K562 (cell line): Measurements from ENCODE around the gene CXCL14. TPM values are rescaled to one million over a fixed set of nuclear protein-coding genes. Genes with fewer than 3 reads are reported as not detected.

Experiments
- ATAC-seq: fragments of 200-7000 bp; cut with Tn5 transposase; 3 replicates; pipeline ENCODE4 v1.9.1; 2020; ENCODE audit warnings: moderate library complexity
- BruUV-seq: library from RNA; stranded (reverse); fragments of 400-500 nt; replicated peaks from 2 replicates; lab custom pipeline; 2021; lab: Mats Ljungman, UMichigan
- CTCF ChIA-PET: fragments of 300-600 bp; formaldehyde crosslinking; extraction: SDS; loops from one replicate; lab custom pipeline; 2021; ENCODE audit warnings: low intra/inter-chr PET ratio; lab: Yijun Ruan, JAX
- POLR2A ChIA-PET: fragments of 300-600, 350-650 bp; sonication (Branson Sonifier 250); formaldehyde crosslinking; extraction: SDS; loops from one replicate; lab custom pipeline; 2021; ENCODE audit warnings: antibody characterized with exemption, inconsistent platforms; lab: Yijun Ruan, JAX
- DNase-seq, 4 experiments: peaks; one replicate each; pipeline versions ENCODE4 v3.0.0 to v3.0.0-alpha.2; 2011 to 2018; ENCODE audit warnings: low spot score in 3 of 4, mixed read lengths in 3 of 4; ENCODE audit errors: extremely low read depth in 1 of 4
- FAIRE-seq: peaks from 2 replicates; lab custom pipeline; 2011; peaks lifted over from hg19 to GRCh38; lab: Jason Lieb, UNC
- H2AFZ ChIP-seq: 2 replicates; pipeline ENCODE4 v1.6.0; 2011; ENCODE audit warnings: low read depth, low read length, control low read depth, inconsistent platforms
- H3K27ac ChIP-seq: fragments of 200-600 bp; 3 replicates; pipeline ENCODE4 v1.8.0; 2011; ENCODE audit warnings: low read depth, mild to moderate bottlenecking, control low read depth, inconsistent platforms, low read length, moderate library complexity, mixed read lengths; ENCODE audit errors: extremely low read depth
- H3K27me3 ChIP-seq, 2 experiments: fragments of 300-600 bp in 1 of 2; 2 replicates in 1 of 2; 3 replicates in 1 of 2; pipeline versions ENCODE4 v1.6.0 to v1.8.0; 2011; ENCODE audit warnings: inconsistent platforms in 2 of 2, low read length in 2 of 2, mild to moderate bottlenecking in 1 of 2, mixed read lengths in 1 of 2, moderate library complexity in 1 of 2; ENCODE audit not compliant: control insufficient read depth in 2 of 2, insufficient read depth in 2 of 2
- H3K36me3 ChIP-seq: fragments of 300-600 bp; 3 replicates; pipeline ENCODE4 v1.8.0; 2011; ENCODE audit warnings: mild to moderate bottlenecking, low read length, inconsistent platforms; ENCODE audit not compliant: control insufficient read depth, insufficient read depth
- H3K4me1 ChIP-seq, 2 experiments: fragments of 200-600 bp in 1 of 2; replicated peaks in 1 of 2; 2 replicates in 1 of 2; 3 replicates in 1 of 2; pipeline versions ENCODE4 v1.5.1 to v1.8.0; 2011; ENCODE audit warnings: inconsistent platforms in 2 of 2, low read length in 2 of 2, mild to moderate bottlenecking in 1 of 2, mixed read lengths in 1 of 2, moderate library complexity in 1 of 2; ENCODE audit not compliant: control insufficient read depth in 2 of 2, insufficient read depth in 2 of 2
- H3K4me2 ChIP-seq: 2 replicates; pipeline ENCODE4 v1.6.1; 2011; ENCODE audit warnings: low read length, control low read depth, inconsistent platforms, mixed read lengths; ENCODE audit not compliant: insufficient read depth
- H3K4me3 ChIP-seq: fragments of 200-600 bp; sonication (generic), shearing (Covaris generic); 2 replicates; pipeline ENCODE4 v1.5.1; 2016; ENCODE audit warnings: control low read depth, inconsistent platforms
- H3K79me2 ChIP-seq: fragments of 200-600 bp; 3 replicates; pipeline ENCODE4 v1.8.0; 2011; ENCODE audit warnings: low read length, inconsistent platforms; ENCODE audit not compliant: control insufficient read depth, insufficient read depth
- H3K9ac ChIP-seq, 2 experiments: 2 replicates each; pipeline versions ENCODE4 v1.6.0 to v1.6.1; 2011; ENCODE audit warnings: low read depth in 2 of 2, low read length in 2 of 2, control low read depth in 1 of 2, inconsistent platforms in 1 of 2, mild to moderate bottlenecking in 1 of 2, mixed read lengths in 1 of 2; ENCODE audit not compliant: insufficient read depth in 1 of 2
- H3K9me1 ChIP-seq: one replicate; pipeline ENCODE4 v1.6.0; 2011; ENCODE audit warnings: inconsistent platforms, mild to moderate bottlenecking, low read length, moderate library complexity; ENCODE audit not compliant: control insufficient read depth, insufficient read depth
- H3K9me3 ChIP-seq: replicated peaks from 2 replicates; pipeline ENCODE4 v1.5.1; 2011; ENCODE audit warnings: low read depth, low read length, inconsistent platforms; ENCODE audit not compliant: control insufficient read depth, insufficient read depth
- H4K20me1 ChIP-seq: replicated peaks from 2 replicates; pipeline ENCODE4 v1.6.1; 2011; ENCODE audit warnings: low read length, inconsistent platforms, mixed read lengths; ENCODE audit not compliant: control insufficient read depth, insufficient read depth
- FUS ChIP-seq: fragments of 200-400 bp; formaldehyde crosslinking; optimal IDR thresholded peaks from 2 replicates; pipeline ENCODE3; 2017; ENCODE audit warnings: low read depth, low read length
- GATA2 ChIP-seq: sonication (generic); formaldehyde crosslinking; IDR thresholded peaks from 2 replicates; pipeline ENCODE4 v1.4.0; 2020; ENCODE audit warnings: mild to moderate bottlenecking, missing genetic modification reagents
- NR0B1 ChIP-seq: fragments of 450-650 bp; IDR thresholded peaks from one replicate; pipeline ENCODE4 v1.6.1; 2018; ENCODE audit warnings: mild to moderate bottlenecking, moderate library complexity; ENCODE audit not compliant: partially characterized antibody
- NUFIP1 ChIP-seq: fragments of 450-650 bp; IDR thresholded peaks from 2 replicates; pipeline ENCODE4 v1.6.1; 2018; ENCODE audit not compliant: partially characterized antibody
- PTRF ChIP-seq: fragments of 450-650 bp; IDR thresholded peaks from 2 replicates; pipeline ENCODE4 v1.6.1; 2016; ENCODE audit warnings: mild to moderate bottlenecking, missing genetic modification characterization, missing compliant biosample characterization
- SRSF9 ChIP-seq: fragments of 200-400 bp; formaldehyde crosslinking; IDR thresholded peaks from 2 replicates; pipeline ENCODE4 v1.6.1; 2017; ENCODE audit warnings: low read depth, low read length, borderline replicate concordance
- ZNF121 ChIP-seq: sonication (generic); formaldehyde crosslinking; conservative IDR thresholded peaks from 2 replicates; pipeline ENCODE4 v1.8.0; 2022; ENCODE audit warnings: missing genetic modification reagents
- ZNF695 ChIP-seq: fragments of 450-650 bp; formaldehyde crosslinking; IDR thresholded peaks from 2 replicates; pipeline ENCODE4 v1.4.0; 2020; ENCODE audit warnings: mild to moderate bottlenecking, moderate library complexity
- WGBS: fragments of 100-300 bp; shearing (Covaris generic); methylation state at CpG from one replicate; pipeline ENCODE4 v1.1.6; 2016; ENCODE audit warnings: low coverage, mixed read lengths; ENCODE audit not compliant: insufficient coverage; ENCODE audit errors: missing lambda C conversion rate; 5-methylcytosine and 5-hydroxymethylcytosine counted together
- in situ Hi-C: fragments of 300-500 bp; cut with MboI; formaldehyde crosslinking; loops from 4 replicates; pipeline ENCODE4 v1.15.0; 2018; ENCODE audit warnings: inconsistent platforms, mixed read lengths
- intact Hi-C: fragments of 100-400 bp; cut with micrococcal nuclease; formaldehyde crosslinking; loops from 2 replicates; pipeline ENCODE4 v1.14.2; 2022
- polyA plus RNA-seq, 8 experiments: library from polyadenylated mRNA; depleted of rRNA in 4 of 8; stranded (reverse) in 5 of 8; unstranded in 3 of 8; fragments of >200 nt; fragmentation: Nextera tagmentation in 2 of 8; fragmentation: Illumina TruSeq in 1 of 8; extraction: Ambion mirVana in 2 of 8; extraction: Trizol in 1 of 8; gene quantifications; 2 replicates each; pipeline versions ENCODE4 v1.2.1 to v1.2.3, GENCODE V29; 2011 to 2014; ENCODE audit warnings: inconsistent platforms in 1 of 8, missing spikeins in 1 of 8
- total RNA-seq, 7 experiments: library from RNA; depleted of rRNA in 6 of 7; stranded (reverse); fragments of >200 nt in 6 of 7; fragmentation: Illumina TruSeq in 2 of 7; extraction: Trizol in 2 of 7; gene quantifications; 2 replicates each; pipeline versions ENCODE4 v1.2.1 to v1.2.3, GENCODE V29; 2011 to 2021; ENCODE audit warnings: low replicate concordance in 1 of 7
- TF ChIP-seq, protein P1 (sequence below): fragments of 450-650 bp; IDR thresholded peaks from 2 replicates; pipeline ENCODE4 v1.6.1; 2016; ENCODE audit warnings: antibody characterized with exemption
- TF ChIP-seq, protein P2 (sequence below): sonication (generic); formaldehyde crosslinking; IDR thresholded peaks from 2 replicates; pipeline ENCODE4 v1.9.0; 2022; ENCODE audit warnings: mild to moderate bottlenecking, missing genetic modification reagents

The CXCL14 gene
- total and polyA plus RNA-seq, 9 of the 15 experiments (the other 6 are each of a cell fraction or from before 2014, with no cell fraction given), result not detected

- no TSS peak for BruUV-seq
- intact Hi-C loops (loop anchor here (5.0 kb wide), 1 partner anchor 159 kb away; no protein-coding TSS in a partner anchor), in situ Hi-C loops (no loop called here)
- no peak overlapping the region for H2AFZ ChIP-seq
- peaks cover 7 to 8% of the 10 kb centered on the region in 2 experiments for H3K4me1 ChIP-seq
- H3K4me2 ChIP-seq, result no peak overlapping the region
- 0 out of 2 replicates have a peak, but pooled peaks cover 3% of the 10 kb centered on the region for H4K20me1 ChIP-seq
- no peak overlapping the region for H3K4me3 ChIP-seq
- DNase-seq (no peak), ATAC-seq (no peak), FAIRE-seq (no peak)
- no peaks in the 10 kb centered on the region for H3K36me3 ChIP-seq
- peaks cover 6 to 9% of the 10 kb centered on the region in 2 experiments; a peak in 4 of 5 replicates for H3K27me3 ChIP-seq
- CTCF ChIA-PET, result no interaction called here
- no peak overlapping the region for H3K27ac ChIP-seq
- TF ChIP-seq, protein P1, sequence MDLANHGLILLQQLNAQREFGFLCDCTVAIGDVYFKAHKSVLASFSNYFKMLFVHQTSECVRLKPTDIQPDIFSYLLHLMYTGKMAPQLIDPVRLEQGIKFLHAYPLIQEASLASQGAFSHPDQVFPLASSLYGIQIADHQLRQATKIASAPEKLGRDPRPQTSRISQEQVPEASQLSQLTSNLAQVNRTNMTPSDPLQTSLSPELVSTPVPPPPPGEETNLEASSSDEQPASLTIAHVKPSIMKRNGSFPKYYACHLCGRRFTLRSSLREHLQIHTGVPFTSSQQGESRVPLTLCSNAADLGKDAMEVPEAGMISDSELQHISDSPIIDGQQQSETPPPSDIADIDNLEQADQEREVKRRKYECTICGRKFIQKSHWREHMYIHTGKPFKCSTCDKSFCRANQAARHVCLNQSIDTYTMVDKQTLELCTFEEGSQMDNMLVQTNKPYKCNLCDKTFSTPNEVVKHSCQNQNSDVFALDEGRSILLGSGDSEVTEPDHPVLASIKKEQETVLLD, result no peak
- TF ChIP-seq GATA2 (no peak), NUFIP1 (no peak), ZNF121 (CRISPR knock-in tag) (no peak), PTRF (tag) (no peak), SRSF9 (no peak), FUS (no peak), NR0B1 (no peak), ZNF695 (CRISPR knock-in tag) (no peak)
- TF ChIP-seq, protein P2, sequence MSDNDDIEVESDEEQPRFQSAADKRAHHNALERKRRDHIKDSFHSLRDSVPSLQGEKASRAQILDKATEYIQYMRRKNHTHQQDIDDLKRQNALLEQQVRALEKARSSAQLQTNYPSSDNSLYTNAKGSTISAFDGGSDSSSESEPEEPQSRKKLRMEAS (CRISPR knock-in tag), result no peak
- POLR2A ChIA-PET, result interaction anchor here (0.5 to 2.3 kb wide), 2 partner anchors 12 to 651 kb away, joined by 3 to 10 read pairs; no protein-coding TSS in a partner anchor
- no peaks in the 10 kb centered on the region for H3K79me2 ChIP-seq
- H3K9me1 ChIP-seq, result no peaks in the 10 kb centered on the region
- no peaks in the 10 kb centered on the region for H3K9me3 ChIP-seq
- WGBS, result 38% methylated on average over 6 of the region's 6 CpGs
- H3K9ac ChIP-seq, result no peak overlapping the region
These were observed 10.5 kb downstream of the CXCL14 start for GRCh38 chr5:135568246-135568645.
